Keratinocyte (primary cell): ENCODE results near the gene TSHR. TPM values are rescaled to one million over a fixed set of nuclear protein-coding genes. Genes with fewer than 3 reads are reported as not detected.

Experiments
- DNase-seq: peaks from one replicate; pipeline ENCODE4 v3.0.0-alpha.2; 2011; ENCODE audit warnings: low read depth, missing footprints, low spot score
- FAIRE-seq: peaks from 2 replicates; lab custom pipeline; 2011; peaks lifted over from hg19 to GRCh38; lab: Jason Lieb, UNC
- H2AFZ ChIP-seq: 2 replicates; pipeline ENCODE4 v1.6.0; 2012; ENCODE audit warnings: low read length, control low read depth, inconsistent platforms; ENCODE audit not compliant: control insufficient read depth
- H3K27ac ChIP-seq: 2 replicates; pipeline ENCODE4 v1.5.1; 2011; ENCODE audit warnings: low read length; ENCODE audit not compliant: control insufficient read depth, insufficient read depth
- H3K27me3 ChIP-seq: 3 replicates; pipeline ENCODE4 v1.6.0; 2011; ENCODE audit warnings: low read length; ENCODE audit not compliant: control insufficient read depth, insufficient read depth; ENCODE audit errors: extremely low read depth
- H3K36me3 ChIP-seq, 2 experiments: 2 replicates in 1 of 2; 3 replicates in 1 of 2; pipeline ENCODE4 v1.5.1; 2011; ENCODE audit warnings: low read length in 2 of 2, mild to moderate bottlenecking in 1 of 2; ENCODE audit not compliant: control insufficient read depth in 2 of 2, insufficient read depth in 2 of 2; ENCODE audit errors: extremely low read depth in 1 of 2
- H3K4me1 ChIP-seq: 3 replicates; pipeline ENCODE4 v1.5.1; 2011; ENCODE audit warnings: low read length; ENCODE audit not compliant: control insufficient read depth, insufficient read depth; ENCODE audit errors: extremely low read depth
- H3K4me2 ChIP-seq: 3 replicates; pipeline ENCODE4 v1.6.0; 2011; ENCODE audit warnings: low read depth, low read length; ENCODE audit not compliant: control insufficient read depth, insufficient read depth; ENCODE audit errors: extremely low read depth
- H3K4me3 ChIP-seq, 3 experiments: fragments of 200-600 bp in 1 of 3; sonication (generic) in 1 of 3; 2 replicates in 2 of 3; 3 replicates in 1 of 3; pipeline ENCODE4 v1.5.1; 2011 to 2016; ENCODE audit warnings: low read length in 3 of 3, mild to moderate bottlenecking in 3 of 3, control low read depth in 2 of 3, inconsistent platforms in 1 of 3, low read depth in 1 of 3, mixed read lengths in 1 of 3, mixed run types in 1 of 3, moderate library complexity in 1 of 3; ENCODE audit not compliant: control insufficient read depth in 2 of 3, insufficient read depth in 2 of 3; ENCODE audit errors: extremely low read depth in 1 of 3
- H3K79me2 ChIP-seq: 2 replicates; pipeline ENCODE4 v1.6.0; 2012; ENCODE audit warnings: low read length; ENCODE audit not compliant: control insufficient read depth, insufficient read depth
- H3K9ac ChIP-seq: 3 replicates; pipeline ENCODE4 v1.6.0; 2011; ENCODE audit warnings: low read length; ENCODE audit not compliant: control insufficient read depth, insufficient read depth; ENCODE audit errors: extremely low read depth
- H3K9me1 ChIP-seq: 3 replicates; pipeline ENCODE4 v1.6.0; 2011; ENCODE audit warnings: low read length; ENCODE audit not compliant: control insufficient read depth, insufficient read depth; ENCODE audit errors: extremely low read depth
- H3K9me3 ChIP-seq: 2 replicates; pipeline ENCODE4 v1.5.1; 2012; ENCODE audit warnings: low read depth, low read length; ENCODE audit not compliant: control insufficient read depth
- H4K20me1 ChIP-seq: 3 replicates; pipeline ENCODE4 v1.6.0; 2011; ENCODE audit warnings: low read length; ENCODE audit not compliant: control insufficient read depth, insufficient read depth; ENCODE audit errors: extremely low read depth
- EZH2 ChIP-seq: IDR thresholded peaks from one replicate; pipeline ENCODE4 v1.6.1; 2012; ENCODE audit warnings: inconsistent platforms, mild to moderate bottlenecking, low read length, moderate library complexity
- dilution Hi-C: fragments of 300-500 bp; cut with MboI; formaldehyde crosslinking; loops from one replicate; pipeline ENCODE4 v1.7.0; 2020; ENCODE audit warnings: low sequenced_read_pairs; ENCODE audit not compliant: extremely low pct_ligation_motif_present
- polyA plus RNA-seq, 5 experiments: library from polyadenylated mRNA; depleted of rRNA in 3 of 5; stranded (reverse) in 3 of 5; stranded (forward) in 1 of 5; unstranded in 1 of 5; fragments of >200 nt; gene quantifications; 1 replicate in 1 of 5; 2 replicates in 3 of 5; 3 replicates in 1 of 5; pipeline versions ENCODE4 v1.2.1 to v1.2.3, GENCODE V29; 2011 to 2012; ENCODE audit warnings: missing spikeins in 2 of 5, low read depth in 1 of 5, low replicate concordance in 1 of 5
- TF ChIP-seq, protein P1 (sequence below), 3 experiments: IDR thresholded peaks in 1 of 3; conservative IDR thresholded peaks in 1 of 3; optimal IDR thresholded peaks in 1 of 3; 2 replicates in 2 of 3; 3 replicates in 1 of 3; pipeline versions ENCODE3 to v1.5.1; 2011; ENCODE audit warnings: low read length in 3 of 3, mild to moderate bottlenecking in 3 of 3, moderate library complexity in 2 of 3, control low read depth in 1 of 3, inconsistent platforms in 1 of 3; ENCODE audit not compliant: insufficient read depth in 2 of 3; ENCODE audit errors: extremely low read depth in 1 of 3

Gene TSHR
- polyA plus RNA-seq, 1 donor (not counting 4 experiments of a cell fraction or from before 2014, with no cell fraction given) = 0.03 TPM

DNA sequence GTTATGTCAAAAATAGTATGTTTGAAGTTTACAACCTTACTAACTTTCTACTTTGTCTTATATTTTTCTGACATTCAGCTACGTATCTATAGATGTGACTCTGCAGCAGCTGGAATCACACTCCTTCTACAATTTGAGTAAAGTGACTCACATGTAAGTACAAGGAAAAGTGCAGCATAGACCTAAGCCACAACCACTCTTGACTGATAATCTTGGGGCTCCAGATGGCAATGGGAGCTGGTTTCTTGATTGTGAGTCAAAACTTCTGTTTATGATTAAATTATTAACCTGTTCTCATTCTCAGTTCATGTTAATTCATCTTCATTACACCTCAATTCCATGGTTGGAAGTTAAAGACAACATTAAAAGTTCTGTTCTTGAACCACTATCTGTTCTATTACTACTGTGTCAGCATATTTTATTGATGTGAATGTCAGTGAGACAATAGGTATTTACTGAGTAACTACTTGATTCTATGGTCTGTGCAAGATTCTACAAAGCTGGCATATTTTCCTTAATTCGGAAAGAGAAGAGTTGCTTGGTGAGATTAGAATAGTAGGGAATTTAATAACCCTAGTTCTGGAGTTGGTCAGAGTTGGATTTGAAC, 112.9 kb downstream of the TSHR start:
- no peaks in the 10 kb centered on the region for H3K9me1 ChIP-seq
- H3K9me3 ChIP-seq = no peaks in the 10 kb centered on the region
- H3K4me1 ChIP-seq = no peaks in the 10 kb centered on the region
- no peak overlapping the region for H3K27ac ChIP-seq
- no peak overlapping the region for H3K4me3 ChIP-seq
- H4K20me1 ChIP-seq = no peaks in the 10 kb centered on the region
- H3K79me2 ChIP-seq = no peaks in the 10 kb centered on the region
- FAIRE-seq (no peak), DNase-seq (no peak)
- H3K36me3 ChIP-seq = no peaks in the 10 kb centered on the region
- H3K27me3 ChIP-seq = no peaks in the 10 kb centered on the region
- no peak overlapping the region for H2AFZ ChIP-seq
- dilution Hi-C loops = no loop called here
- no peak overlapping the region for H3K9ac ChIP-seq
- TF ChIP-seq EZH2 = no peak
- TF ChIP-seq, protein P1, sequence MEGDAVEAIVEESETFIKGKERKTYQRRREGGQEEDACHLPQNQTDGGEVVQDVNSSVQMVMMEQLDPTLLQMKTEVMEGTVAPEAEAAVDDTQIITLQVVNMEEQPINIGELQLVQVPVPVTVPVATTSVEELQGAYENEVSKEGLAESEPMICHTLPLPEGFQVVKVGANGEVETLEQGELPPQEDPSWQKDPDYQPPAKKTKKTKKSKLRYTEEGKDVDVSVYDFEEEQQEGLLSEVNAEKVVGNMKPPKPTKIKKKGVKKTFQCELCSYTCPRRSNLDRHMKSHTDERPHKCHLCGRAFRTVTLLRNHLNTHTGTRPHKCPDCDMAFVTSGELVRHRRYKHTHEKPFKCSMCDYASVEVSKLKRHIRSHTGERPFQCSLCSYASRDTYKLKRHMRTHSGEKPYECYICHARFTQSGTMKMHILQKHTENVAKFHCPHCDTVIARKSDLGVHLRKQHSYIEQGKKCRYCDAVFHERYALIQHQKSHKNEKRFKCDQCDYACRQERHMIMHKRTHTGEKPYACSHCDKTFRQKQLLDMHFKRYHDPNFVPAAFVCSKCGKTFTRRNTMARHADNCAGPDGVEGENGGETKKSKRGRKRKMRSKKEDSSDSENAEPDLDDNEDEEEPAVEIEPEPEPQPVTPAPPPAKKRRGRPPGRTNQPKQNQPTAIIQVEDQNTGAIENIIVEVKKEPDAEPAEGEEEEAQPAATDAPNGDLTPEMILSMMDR (optimal IDR thresholded peaks at IDR 0.05 in 1 of 3, IDR thresholded peaks at IDR 0.05 in 1 of 3, conservative IDR thresholded peaks at IDR 0.05 in 1 of 3; ENCODE audit: extremely low read depth in 1 of 3, insufficient read depth in 2 of 3, low read length in 3 of 3) = no peak
- H3K4me2 ChIP-seq = no peak overlapping the region

DNA sequence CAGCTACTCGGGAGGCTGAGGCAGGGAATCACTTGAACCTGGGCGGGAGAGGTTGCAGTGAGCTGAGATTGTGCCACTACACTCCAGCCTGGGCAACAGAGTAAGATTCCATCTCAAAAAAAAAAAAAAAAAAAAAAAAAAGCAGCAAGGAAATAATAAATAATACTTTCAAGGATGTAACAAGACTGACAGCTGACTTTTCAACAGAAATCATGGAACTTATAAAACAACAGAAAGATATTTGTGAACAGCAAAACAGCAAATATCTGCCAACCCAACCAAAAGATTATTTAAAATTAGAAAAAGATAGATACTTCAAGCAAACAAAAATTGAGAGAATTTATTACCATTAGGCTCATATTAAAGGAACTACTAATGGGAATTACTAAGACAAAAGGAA, 115.1 kb downstream of the TSHR start:
- Histone ChIP-seq H3K27ac (no peak overlapping the region), H3K36me3 (no peaks in the 10 kb centered on the region), H2AFZ (no peak overlapping the region), H3K9me3 (no peaks in the 10 kb centered on the region), H3K9me1 (no peaks in the 10 kb centered on the region), H3K4me3 (no peak overlapping the region), H3K79me2 (no peaks in the 10 kb centered on the region), H3K4me2 (no peak overlapping the region), H3K27me3 (no peaks in the 10 kb centered on the region), H3K9ac (no peak overlapping the region), H3K4me1 (no peaks in the 10 kb centered on the region), H4K20me1 (no peaks in the 10 kb centered on the region)
- DNase-seq (no peak), FAIRE-seq (no peak)
- TF ChIP-seq, protein P1 (optimal IDR thresholded peaks at IDR 0.05 in 1 of 3, IDR thresholded peaks at IDR 0.05 in 1 of 3, conservative IDR thresholded peaks at IDR 0.05 in 1 of 3; ENCODE audit: extremely low read depth in 1 of 3, insufficient read depth in 2 of 3, low read length in 3 of 3) = no peak
- TF ChIP-seq EZH2 = no peak
- dilution Hi-C loops = no loop called here
